GM23248 (cell line): ENCODE data around the gene FOSL1. TPM values are rescaled to one million over a fixed set of nuclear protein-coding genes. Genes with fewer than 3 reads are reported as not detected.

Source experiments
- DNase-seq: peaks from one replicate; pipeline ENCODE4 v3.0.0-alpha.2; 2015
- H2AFZ ChIP-seq: fragments of 200-600 bp; sonication (generic); 2 replicates; pipeline ENCODE4 v1.6.1; 2016; ENCODE audit warnings: antibody characterized with exemption
- H3F3A ChIP-seq: fragments of 200-600 bp; sonication (generic); 2 replicates; pipeline ENCODE4 v1.6.1; 2016; ENCODE audit warnings: mild to moderate bottlenecking, antibody characterized with exemption, mixed run types; ENCODE audit not compliant: insufficient read depth
- H3K27ac ChIP-seq: fragments of 200-600 bp; sonication (generic); 2 replicates; pipeline ENCODE4 v1.5.1; 2016; ENCODE audit warnings: mild to moderate bottlenecking
- H3K27me3 ChIP-seq: fragments of 200-600 bp; sonication (generic); replicated peaks from 2 replicates; pipeline ENCODE4 v1.6.1; 2016; ENCODE audit warnings: mild to moderate bottlenecking; ENCODE audit not compliant: insufficient read depth
- H3K36me3 ChIP-seq: fragments of 200-600 bp; sonication (generic); 2 replicates; pipeline ENCODE4 v1.6.1; 2016; ENCODE audit warnings: low read depth, mild to moderate bottlenecking
- H3K4me1 ChIP-seq: fragments of 200-600 bp; sonication (generic); 2 replicates; pipeline ENCODE4 v1.6.1; 2016; ENCODE audit warnings: mild to moderate bottlenecking; ENCODE audit not compliant: insufficient read depth
- H3K4me2 ChIP-seq: fragments of 200-600 bp; sonication (generic); one replicate; pipeline ENCODE4 v1.6.1; 2016; ENCODE audit warnings: mild to moderate bottlenecking; ENCODE audit not compliant: unreplicated experiment
- H3K4me3 ChIP-seq: fragments of 200-600 bp; sonication (generic); 2 replicates; pipeline ENCODE4 v1.5.1; 2016; ENCODE audit warnings: mild to moderate bottlenecking
- H3K79me2 ChIP-seq: fragments of 200-600 bp; sonication (generic); 2 replicates; pipeline ENCODE4 v1.6.1; 2016; ENCODE audit warnings: mild to moderate bottlenecking; ENCODE audit not compliant: insufficient read depth
- H3K9ac ChIP-seq: fragments of 200-600 bp; sonication (generic); 2 replicates; pipeline ENCODE4 v1.6.1; 2016; ENCODE audit warnings: mild to moderate bottlenecking
- H3K9me2 ChIP-seq: fragments of 200-600 bp; sonication (generic); 2 replicates; pipeline ENCODE4 v1.6.1; 2016; ENCODE audit warnings: mixed run types, mild to moderate bottlenecking, moderate library complexity; ENCODE audit not compliant: insufficient read depth
- H3K9me3 ChIP-seq: fragments of 200-600 bp; sonication (generic); one replicate; pipeline ENCODE4 v1.6.1; 2017; ENCODE audit warnings: low read depth
- H4K20me1 ChIP-seq: fragments of 200-600 bp; sonication (generic); 2 replicates; pipeline ENCODE4 v1.6.0; 2016; ENCODE audit not compliant: insufficient read depth
- EZH2 ChIP-seq: fragments of 200-600 bp; sonication (generic); IDR thresholded peaks from 2 replicates; pipeline ENCODE4 v1.6.1; 2018; ENCODE audit warnings: antibody characterized with exemption, mild to moderate bottlenecking; ENCODE audit not compliant: insufficient read depth, poor library complexity, severe bottlenecking
- EZH2phosphoT487 ChIP-seq: fragments of 200-600 bp; sonication (generic); IDR thresholded peaks from 2 replicates; pipeline ENCODE4 v1.6.1; 2018; ENCODE audit warnings: antibody characterized with exemption, moderate library complexity, mild to moderate bottlenecking, low read depth; ENCODE audit not compliant: insufficient read depth
- WGBS, 2 experiments: methylation state at CpG; one replicate each; pipeline ENCODE4 v1.1.6; 2015 to 2017; ENCODE audit warnings: low lambda C conversion rate in 2 of 2, low coverage in 1 of 2; ENCODE audit errors: missing lambda C conversion rate in 2 of 2; 5-methylcytosine and 5-hydroxymethylcytosine counted together
- in situ Hi-C: fragments of 300-500 bp; cut with MboI; formaldehyde crosslinking; loops from 2 replicates; pipeline ENCODE4 v1.15.0; 2020
- polyA plus RNA-seq: library from polyadenylated mRNA; unstranded; fragments of >200 nt; fragmentation: Nextera tagmentation; extraction: Ambion mirVana; gene quantifications from 2 replicates; pipeline ENCODE4 v1.2.1, GENCODE V29; 2016
- total RNA-seq: library from RNA; depleted of rRNA; stranded (reverse); fragments of >200 nt; shearing (Covaris generic); gene quantifications from 2 replicates; pipeline ENCODE4 v1.2.3, GENCODE V29; 2014

The FOSL1 gene
- total and polyA plus RNA-seq, 2 experiments from 2014 or later = 88.9 to 105 TPM

DNA sequence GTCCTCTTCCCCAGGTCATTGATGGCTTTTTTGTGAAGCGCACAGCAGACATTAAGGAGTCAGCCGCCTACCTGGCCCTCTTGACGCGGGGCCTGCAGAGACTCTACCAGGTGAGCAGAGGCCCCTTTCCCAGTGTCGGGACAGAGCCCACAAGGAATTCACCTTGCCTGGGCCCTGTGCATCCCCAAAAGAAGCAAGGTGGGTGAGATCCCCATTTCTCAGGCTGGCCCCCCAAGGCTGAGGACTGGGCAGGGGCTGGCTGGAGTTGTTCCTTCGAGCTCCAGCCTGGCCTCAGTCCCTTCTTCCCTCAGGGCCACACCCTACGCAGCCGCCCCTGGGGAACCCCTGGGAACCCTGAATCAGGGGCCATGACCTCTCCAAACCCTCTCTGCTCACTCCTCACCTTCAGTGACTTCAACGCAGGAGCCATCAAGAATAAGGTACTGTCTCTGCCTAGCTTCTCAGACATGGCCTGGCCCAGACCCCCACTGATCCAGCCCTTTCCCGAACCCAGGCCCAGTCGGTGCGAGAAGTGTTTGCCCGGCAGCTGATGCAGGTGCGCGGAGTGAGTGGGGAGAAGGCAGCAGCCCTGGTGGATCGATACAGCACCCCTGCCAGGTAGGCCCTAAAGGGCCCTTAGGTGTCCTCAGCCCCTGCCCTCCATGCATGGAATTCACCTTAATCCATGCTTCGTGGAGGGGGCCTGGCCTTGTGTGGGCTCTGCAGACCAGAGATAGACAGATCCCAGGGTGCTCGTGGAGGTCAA, 35.3 kb downstream of the FOSL1 start:
- peaks cover 31% of the 10 kb centered on the region; the same call in 1 of the 2 replicates for H3K36me3 ChIP-seq
- no peak overlapping the region for H3K9ac ChIP-seq
- no peak overlapping the region for H3K4me2 ChIP-seq
- WGBS, 2 experiments = 84 to 85% methylated on average over 17 of the region's 18 CpGs
- TF ChIP-seq EZH2 = no peak
- TF ChIP-seq EZH2phosphoT487 = no peak
- no peak overlapping the region for H3K4me3 ChIP-seq
- no peak for DNase-seq
- no peaks in the 10 kb centered on the region for H3K27me3 ChIP-seq
- no peak overlapping the region for H3K27ac ChIP-seq
- peaks cover 52% of the 10 kb centered on the region for H3K79me2 ChIP-seq
- peaks cover 63% of the 10 kb centered on the region for H3F3A ChIP-seq
- H3K4me1 ChIP-seq = peaks cover 12% of the 10 kb centered on the region
- H3K9me3 ChIP-seq = no peaks in the 10 kb centered on the region
- H2AFZ ChIP-seq = no peak overlapping the region
- H3K9me2 ChIP-seq = no peaks in the 10 kb centered on the region
- in situ Hi-C loops = no loop called here
- no peaks in the 10 kb centered on the region for H4K20me1 ChIP-seq

DNA sequence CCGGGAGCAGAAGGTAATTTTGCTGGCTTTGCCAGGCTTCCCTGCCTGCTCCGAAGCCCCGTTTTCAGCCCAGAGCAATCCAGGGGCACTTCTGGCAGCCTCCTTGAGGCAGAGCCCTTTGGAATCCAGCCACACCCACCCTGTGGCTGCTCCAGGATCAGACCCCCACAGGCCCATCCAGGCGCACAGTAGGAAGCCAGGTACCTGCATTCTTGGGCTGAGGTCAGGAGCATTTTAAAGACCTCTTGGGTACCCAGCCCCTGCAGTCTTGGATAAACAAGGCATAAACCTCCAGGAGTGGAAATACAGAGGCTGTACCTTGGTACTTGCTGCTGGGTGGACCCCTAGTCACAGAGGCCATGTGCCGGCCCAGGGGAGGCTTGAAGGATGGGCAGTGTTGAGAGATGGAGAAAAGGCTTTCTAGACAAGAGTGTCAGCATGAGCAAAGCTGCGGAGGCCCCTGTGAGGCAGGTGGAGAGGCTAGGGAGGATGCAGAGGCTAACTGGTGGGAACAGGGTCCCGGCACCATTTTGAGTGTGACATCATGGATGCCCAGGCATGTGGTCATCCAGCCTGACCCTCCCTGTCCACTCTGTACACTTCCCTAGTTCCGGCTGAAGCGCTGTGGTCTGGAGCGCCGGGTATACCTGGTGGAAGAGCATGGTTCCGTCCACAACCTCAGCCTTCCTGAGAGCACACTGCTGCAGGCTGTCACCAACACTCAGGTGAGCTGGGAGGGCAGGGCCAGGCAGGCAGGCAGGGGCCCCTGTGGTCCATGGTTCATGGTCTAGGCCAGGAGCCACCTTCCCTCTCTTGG, 36.1 kb downstream of the FOSL1 start:
- H3K27me3 ChIP-seq = no peaks in the 10 kb centered on the region
- H3K4me1 ChIP-seq = peaks cover 12% of the 10 kb centered on the region
- H3K9me3 ChIP-seq = no peaks in the 10 kb centered on the region
- H3K9ac ChIP-seq = no peak overlapping the region
- H3K4me2 ChIP-seq = no peak overlapping the region
- H3F3A ChIP-seq = peaks cover 61% of the 10 kb centered on the region
- no peaks in the 10 kb centered on the region for H3K9me2 ChIP-seq
- 73 to 76% methylated on average over 12 of the region's 12 CpGs for WGBS, 2 experiments
- peaks cover 26% of the 10 kb centered on the region; the same call in 1 of the 2 replicates for H3K36me3 ChIP-seq
- no peak overlapping the region for H2AFZ ChIP-seq
- no peak for DNase-seq
- in situ Hi-C loops = no loop called here
- H4K20me1 ChIP-seq = no peaks in the 10 kb centered on the region
- H3K4me3 ChIP-seq = no peak overlapping the region
- TF ChIP-seq EZH2 (no peak), EZH2phosphoT487 (no peak)
- peaks cover 44% of the 10 kb centered on the region for H3K79me2 ChIP-seq
- H3K27ac ChIP-seq = no peak overlapping the region

- Histone ChIP-seq H3K4me1 (peaks cover 12% of the 10 kb centered on the region), H3K4me3 (no peak overlapping the region), H3K36me3 (peaks cover 21% of the 10 kb centered on the region; the same call in 1 of the 2 replicates), H3K9me3 (no peaks in the 10 kb centered on the region), H4K20me1 (no peaks in the 10 kb centered on the region), H3K79me2 (peaks cover 36% of the 10 kb centered on the region), H3K4me2 (no peak overlapping the region), H3K9ac (0 out of 2 replicates have a peak overlapping the region, but pooled peaks have one; percentile 90), H3K27me3 (no peaks in the 10 kb centered on the region), H3K9me2 (no peaks in the 10 kb centered on the region), H3K27ac (no peak overlapping the region), H3F3A (peaks cover 60% of the 10 kb centered on the region), H2AFZ (no peak overlapping the region)
- WGBS, 2 experiments = 84 to 87% methylated on average over 23 to 24 of the region's 24 CpGs
- DNase-seq = no peak
- TF ChIP-seq EZH2 = no peak
- TF ChIP-seq EZH2phosphoT487 = no peak
- in situ Hi-C loops = no loop called here
Observed at GRCh38 chr11:65862941-65863888, 37.0 kb downstream of the FOSL1 start.
